Measurements from ENCODE around the gene NME8. TPM values are rescaled to one million over a fixed set of nuclear protein-coding genes. Genes with fewer than 3 reads are reported as not detected.
A peak's percentile ranks its signal among the peaks of the same experiment; 100 is the strongest.

The NME8 gene
- total and polyA plus RNA-seq, 2 donors (not counting 1 experiment from before 2014, with no cell fraction given), result not detected

- H3K9ac ChIP-seq (ENCODE audit: low read length), result no peak overlapping the region
- H3K4me1 ChIP-seq (ENCODE audit: control insufficient read depth in 2 of 2, insufficient read depth in 2 of 2, low read length in 2 of 2), result peaks cover 0 to 3% of the 10 kb centered on the region in 2 donors
- intact Hi-C loops (cut with micrococcal nuclease), result no loop called here
- no peak overlapping the region for H3K4me3 ChIP-seq (ENCODE audit: control extremely low read depth in 1 of 5, extremely low read depth in 1 of 5, insufficient read depth in 1 of 5, low read depth in 2 of 5, low read length in 4 of 5)
- no peak for TF ChIP-seq EZH2 (IDR thresholded peaks at IDR 0.05; ENCODE audit: borderline replicate concordance, insufficient read depth, low read depth, low read length, poor library complexity, severe bottlenecking)
- no peaks in the 10 kb centered on the region for H4K20me1 ChIP-seq (ENCODE audit: control insufficient read depth, insufficient read depth, low read length, poor library complexity, severe bottlenecking)
- H3K27me3 ChIP-seq (replicated peaks in 1 of 4; ENCODE audit: control extremely low read depth in 1 of 4, control insufficient read depth in 3 of 4, insufficient read depth in 4 of 4, low read length in 3 of 4), result no peaks in the 10 kb centered on the region
- Mint-ChIP-seq H3K27ac (no peak overlapping the region), H3K27me3 (no peaks in the 10 kb centered on the region), H3K4me3 (peak overlapping the region; percentile 55), H3K4me1 (peaks cover 17% of the 10 kb centered on the region), H3K9me3 (ENCODE audit: insufficient read depth) (no peaks in the 10 kb centered on the region)
- CTCF ChIA-PET, result no interaction called here
- no peak overlapping the region for H3K27ac ChIP-seq (ENCODE audit: low read length in 2 of 2)
- no peaks in the 10 kb centered on the region for H3K36me3 ChIP-seq (replicated peaks in 1 of 2; ENCODE audit: control extremely low read depth in 1 of 2, control insufficient read depth in 1 of 2, extremely low read depth in 1 of 2, insufficient read depth in 2 of 2, low read length in 1 of 2)
- H3K79me2 ChIP-seq (ENCODE audit: control insufficient read depth, insufficient read depth, low read length), result no peaks in the 10 kb centered on the region
- 32% methylated on average over 3 of the region's 4 CpGs for WGBS (ENCODE audit: insufficient coverage)
- no peaks in the 10 kb centered on the region for H3K9me3 ChIP-seq (ENCODE audit: control extremely low read depth in 1 of 3, control insufficient read depth in 2 of 3, insufficient read depth in 1 of 3, low read length in 2 of 3)
- DNase-seq (peak; percentile 27), ATAC-seq (ENCODE audit: low read depth) (peak; percentile 28)
- POLR2A ChIA-PET, result no interaction called here
- peak overlapping the region; percentile 25 for H3K4me2 ChIP-seq (replicated peaks; ENCODE audit: low read depth, low read length, poor library complexity, severe bottlenecking)
- H2AFZ ChIP-seq (ENCODE audit: insufficient read depth, low read depth, low read length, poor library complexity, severe bottlenecking), result peak overlapping the region; percentile 27
These were observed 21.6 kb upstream of the NME8 start for GRCh38 chr7:37826825-37827224.

- no peak overlapping the region for H3K4me3 Mint-ChIP-seq
- Histone ChIP-seq H3K4me1 (ENCODE audit: control insufficient read depth in 2 of 2, insufficient read depth in 2 of 2, low read length in 2 of 2) (peaks cover 6 to 13% of the 10 kb centered on the region in 2 donors), H3K9me3 (ENCODE audit: control extremely low read depth in 1 of 3, control insufficient read depth in 2 of 3, insufficient read depth in 1 of 3, low read length in 2 of 3) (no peaks in the 10 kb centered on the region), H3K36me3 (replicated peaks in 1 of 2; ENCODE audit: control extremely low read depth in 1 of 2, control insufficient read depth in 1 of 2, extremely low read depth in 1 of 2, insufficient read depth in 2 of 2, low read length in 1 of 2) (no peaks in the 10 kb centered on the region), H3K4me2 (replicated peaks; ENCODE audit: low read depth, low read length, poor library complexity, severe bottlenecking) (no peak overlapping the region), H4K20me1 (ENCODE audit: control insufficient read depth, insufficient read depth, low read length, poor library complexity, severe bottlenecking) (no peaks in the 10 kb centered on the region), H2AFZ (ENCODE audit: insufficient read depth, low read depth, low read length, poor library complexity, severe bottlenecking) (no peak overlapping the region), H3K27ac (ENCODE audit: low read length in 2 of 2) (no peak overlapping the region), H3K4me3 (ENCODE audit: control extremely low read depth in 1 of 5, extremely low read depth in 1 of 5, insufficient read depth in 1 of 5, low read depth in 2 of 5, low read length in 4 of 5) (no peak overlapping the region), H3K79me2 (ENCODE audit: control insufficient read depth, insufficient read depth, low read length) (no peaks in the 10 kb centered on the region), H3K27me3 (replicated peaks in 1 of 4; ENCODE audit: control extremely low read depth in 1 of 4, control insufficient read depth in 3 of 4, insufficient read depth in 4 of 4, low read length in 3 of 4) (peaks cover 0 to 6% (median 0%) of the 10 kb centered on the region in 4 experiments), H3K9ac (ENCODE audit: low read length) (no peak overlapping the region)
- no peaks in the 10 kb centered on the region for H3K9me3 Mint-ChIP-seq (ENCODE audit: insufficient read depth)
- ChIA-PET CTCF (interaction anchor here (0.9 to 4.6 kb wide), 10 partner anchors 13 to 598 kb away, joined by 3 to 27 read pairs (median 4); no protein-coding TSS in a partner anchor), POLR2A (no interaction called here)
- peaks cover 21% of the 10 kb centered on the region for H3K4me1 Mint-ChIP-seq
- DNase-seq (no peak), ATAC-seq (ENCODE audit: low read depth) (no peak)
- no peak for TF ChIP-seq EZH2 (IDR thresholded peaks at IDR 0.05; ENCODE audit: borderline replicate concordance, insufficient read depth, low read depth, low read length, poor library complexity, severe bottlenecking)
- 90% methylated on average over 1 of the region's 2 CpGs for WGBS (ENCODE audit: insufficient coverage)
- no peak overlapping the region for H3K27ac Mint-ChIP-seq
- intact Hi-C loops (cut with micrococcal nuclease), result loop anchor here (5.0 to 10.0 kb wide), 4 partner anchors 44 to 479 kb away; partner anchors contain the start of gene ELMO1
- H3K27me3 Mint-ChIP-seq, result peaks cover 8% of the 10 kb centered on the region
These were observed 17.2 kb upstream of the NME8 start for GRCh38 chr7:37831244-37831643.
